GM18519 (cell line): ENCODE data around the gene ZNF280D.
"Not testable (repeated sequence)": the region's sequence is repeated elsewhere in the genome, so short reads cannot be mapped to it uniquely, and the experiment has no call there.

ENCODE experiments used
- ATAC-seq: cut with Tn5 transposase; IDR thresholded peaks from one replicate; pipeline ENCODE4 v1.9.1; 2021; ENCODE audit warnings: mild to moderate bottlenecking, moderate library complexity; ENCODE audit not compliant: unreplicated experiment, low FRiP score

ZNF280D gene

GRCh38 chr15:56719021-56719612 lies 14.2 kb downstream of the ZNF280D start:
- no peak for ATAC-seq

DNA sequence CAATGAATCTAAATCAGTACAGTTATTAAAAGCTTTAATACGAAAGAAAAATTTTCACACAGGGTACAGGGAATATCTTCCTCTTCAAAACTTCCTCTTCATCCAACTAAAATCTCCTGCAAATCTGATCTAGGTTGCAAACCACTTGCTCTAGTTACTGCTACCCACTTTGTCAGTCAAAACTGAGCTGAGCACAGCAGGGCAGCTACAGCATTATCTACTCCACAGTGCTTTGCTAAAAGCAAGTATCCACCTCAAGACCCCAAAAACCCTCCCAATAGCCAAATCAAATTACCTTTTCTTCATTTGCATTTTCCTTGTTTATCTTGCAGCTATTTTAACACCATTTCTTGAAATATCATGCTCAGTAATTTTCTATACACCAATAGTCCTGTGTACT lies 14.7 kb downstream of the ZNF280D start:
- ATAC-seq: no peak

GRCh38 chr15:56716334-56716733 lies 17.0 kb downstream of the ZNF280D start:
- no peak for ATAC-seq

DNA sequence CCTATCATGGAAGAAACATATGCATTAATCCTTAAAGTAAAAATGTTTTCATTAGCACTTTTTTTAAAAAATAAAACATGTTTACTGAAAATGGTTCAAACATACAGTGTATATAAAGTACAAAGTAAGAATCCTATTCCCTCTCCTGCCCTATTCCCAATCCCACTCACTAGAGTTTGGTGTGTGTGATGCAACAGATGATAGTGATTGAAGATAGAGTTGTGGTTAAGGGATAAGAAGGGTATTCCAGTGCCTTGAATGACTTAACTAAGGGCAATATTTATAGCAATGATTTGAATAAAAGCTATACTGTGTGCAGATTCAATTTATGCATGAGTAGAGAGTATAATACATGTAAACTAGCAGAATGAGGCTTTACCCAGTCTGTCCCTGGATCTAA lies 18.1 kb downstream of the ZNF280D start:
- ATAC-seq: no peak

GRCh38 chr15:56709502-56709901 lies 23.8 kb downstream of the ZNF280D start:
- not testable (repeated sequence) for ATAC-seq

GRCh38 chr15:56699743-56700142 lies 33.6 kb downstream of the ZNF280D start:
- ATAC-seq: no peak

- ATAC-seq: no peak
Observed at GRCh38 chr15:56698270-56698669, 35.0 kb downstream of the ZNF280D start.

DNA sequence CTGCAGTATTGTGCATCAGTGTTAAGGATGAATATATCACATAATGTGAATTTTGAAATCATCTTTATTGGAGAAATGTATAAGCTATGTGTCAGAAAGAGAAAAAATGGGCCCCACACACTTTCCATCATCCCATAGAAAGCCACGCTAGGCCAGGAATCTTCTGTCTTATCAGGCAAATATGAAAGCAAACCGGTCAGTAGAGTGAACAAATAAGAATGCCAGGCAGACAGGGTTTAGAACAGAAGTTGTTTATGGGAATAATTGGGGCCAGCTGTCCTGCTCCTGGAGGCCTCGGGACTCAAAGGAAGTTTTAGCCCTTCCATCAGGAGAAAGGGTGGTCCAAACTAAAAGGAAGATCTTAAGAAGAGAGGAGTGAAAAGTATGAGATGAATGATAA lies 39.5 kb downstream of the ZNF280D start:
- ATAC-seq: no peak

DNA sequence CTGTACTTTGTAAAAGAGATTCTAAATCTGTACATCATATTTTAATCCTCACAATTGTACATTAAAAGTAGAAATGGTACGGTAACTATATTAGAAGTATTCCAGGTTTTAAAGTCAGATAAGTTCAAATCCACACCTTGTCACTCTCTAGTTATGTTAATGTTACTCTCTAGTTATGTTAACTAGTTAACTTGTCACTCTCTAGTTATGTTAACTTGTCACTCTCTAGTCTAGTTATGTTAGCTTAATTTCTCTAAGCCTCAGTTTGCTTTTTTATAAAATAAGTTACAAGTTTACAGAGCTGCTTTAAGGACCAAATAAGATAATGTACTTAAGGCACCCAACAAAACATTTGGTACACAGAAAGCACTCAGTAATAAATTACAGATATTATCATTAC lies 42.6 kb downstream of the ZNF280D start:
- no peak for ATAC-seq

DNA sequence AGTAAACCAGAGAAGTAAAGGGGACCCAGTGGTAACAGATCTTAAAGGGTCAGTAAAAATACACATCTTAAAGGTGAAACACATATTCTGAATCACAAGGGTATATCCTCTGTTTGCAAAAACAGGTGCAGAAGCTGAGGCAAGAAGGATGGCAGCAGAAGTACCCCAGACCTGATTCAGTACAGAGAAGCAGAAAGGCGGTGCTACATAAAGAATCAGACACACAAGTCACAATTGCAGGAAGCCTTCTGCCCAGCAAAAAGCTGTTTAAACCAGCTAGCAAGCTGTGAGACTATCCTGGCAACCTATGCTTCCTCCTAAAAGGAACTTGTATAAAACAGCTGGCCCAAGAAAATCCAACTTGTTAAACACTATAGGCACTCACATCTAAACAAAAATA lies 49.4 kb downstream of the ZNF280D start:
- ATAC-seq: no peak

DNA sequence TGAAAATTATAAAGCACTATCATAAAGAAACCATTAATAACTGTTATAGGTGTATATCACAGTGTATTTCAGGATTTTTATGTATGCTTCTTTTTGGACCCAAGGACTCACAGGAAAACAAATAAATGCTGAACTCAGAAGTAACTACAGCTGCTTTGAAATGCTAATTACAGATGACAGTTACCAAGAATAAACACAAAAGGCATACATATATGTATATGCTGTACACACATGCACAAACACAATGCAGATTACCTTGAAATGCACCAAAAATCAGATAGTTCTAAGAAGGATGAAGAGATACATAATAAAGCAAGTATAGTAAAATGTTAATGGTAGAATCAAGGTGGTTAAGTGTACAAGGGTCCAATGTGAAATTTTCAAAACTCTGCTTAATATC lies 52.2 kb downstream of the ZNF280D start:
- ATAC-seq: no peak

DNA sequence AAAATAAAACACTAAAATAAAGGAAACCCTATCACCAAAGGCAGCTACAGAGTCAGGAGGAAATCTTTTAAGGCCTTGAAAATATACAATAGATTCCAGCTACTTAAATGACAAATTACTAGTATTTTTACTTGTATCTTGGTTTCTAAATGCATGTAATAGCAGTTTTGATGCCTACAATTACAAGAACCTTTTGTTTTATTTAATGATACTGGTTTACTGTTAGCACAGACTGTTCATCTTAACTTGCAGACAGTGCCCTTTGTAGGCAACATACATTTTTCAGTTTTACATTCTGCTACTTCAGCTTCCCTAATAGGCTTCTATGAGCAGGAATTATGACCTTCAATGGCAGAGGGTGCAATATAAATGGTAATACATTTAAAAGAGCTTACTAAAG lies 54.1 kb downstream of the ZNF280D start:
- ATAC-seq: no peak

DNA sequence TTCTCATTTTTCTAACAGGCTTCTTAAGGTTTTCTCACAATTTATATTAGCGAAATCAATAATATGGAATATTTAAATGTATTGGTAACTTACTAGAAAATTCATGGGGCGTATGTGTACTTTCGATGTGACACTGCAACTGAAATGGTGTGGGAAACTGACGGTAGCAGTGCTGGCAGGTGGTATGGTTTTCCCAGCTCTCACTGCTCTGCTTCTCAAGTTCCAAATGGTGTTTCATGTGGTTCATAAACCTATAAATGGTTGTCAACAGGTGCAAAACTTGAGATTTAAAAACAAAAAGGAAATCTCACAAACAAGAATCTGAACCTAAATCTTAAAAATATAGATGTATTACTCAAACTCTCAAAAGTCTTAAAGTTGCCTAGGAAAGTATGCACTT lies 54.7 kb downstream of the ZNF280D start:
- no peak for ATAC-seq

GRCh38 chr15:56677271-56677670 lies 56.0 kb downstream of the ZNF280D start:
- ATAC-seq: no peak

- ATAC-seq: no peak
Observed at GRCh38 chr15:56675930-56676329, 57.4 kb downstream of the ZNF280D start.

DNA sequence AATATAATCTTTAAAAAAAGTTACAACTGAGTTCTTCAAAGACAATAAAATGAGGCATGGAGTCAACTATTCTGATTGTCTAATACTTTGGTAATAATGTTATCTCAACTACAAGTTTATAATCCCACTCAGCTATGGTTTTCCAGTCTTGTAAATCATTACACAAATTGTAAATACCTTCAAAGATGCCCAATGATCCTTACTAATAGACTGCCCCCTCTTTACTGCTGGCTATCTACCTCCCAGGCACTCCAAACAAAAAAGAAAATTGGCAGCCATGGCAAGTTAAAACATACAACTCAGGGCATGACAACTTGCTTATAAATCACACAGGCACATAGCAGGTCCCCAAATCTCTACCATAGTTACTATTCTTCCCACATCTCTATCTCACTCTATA lies 58.5 kb downstream of the ZNF280D start:
- no peak for ATAC-seq

DNA sequence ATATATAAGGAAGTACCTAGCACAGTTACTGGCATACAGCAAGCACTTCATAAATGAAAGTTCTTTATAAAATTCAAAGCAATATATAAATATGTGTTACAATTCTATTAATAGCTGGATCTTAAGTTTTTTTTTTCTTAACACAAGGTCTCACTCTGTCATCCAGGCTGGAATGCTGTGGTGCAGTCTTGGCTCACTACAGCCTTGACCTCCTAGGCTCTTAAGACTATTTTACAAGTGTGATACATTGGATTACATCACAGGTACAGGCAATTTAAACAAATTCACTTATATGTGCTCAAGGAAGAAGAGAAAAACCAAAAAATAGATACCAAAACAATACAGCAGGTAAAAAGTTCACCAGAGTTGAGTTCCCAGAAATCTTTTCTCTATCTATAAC lies 60.6 kb downstream of the ZNF280D start:
- no peak for ATAC-seq

DNA sequence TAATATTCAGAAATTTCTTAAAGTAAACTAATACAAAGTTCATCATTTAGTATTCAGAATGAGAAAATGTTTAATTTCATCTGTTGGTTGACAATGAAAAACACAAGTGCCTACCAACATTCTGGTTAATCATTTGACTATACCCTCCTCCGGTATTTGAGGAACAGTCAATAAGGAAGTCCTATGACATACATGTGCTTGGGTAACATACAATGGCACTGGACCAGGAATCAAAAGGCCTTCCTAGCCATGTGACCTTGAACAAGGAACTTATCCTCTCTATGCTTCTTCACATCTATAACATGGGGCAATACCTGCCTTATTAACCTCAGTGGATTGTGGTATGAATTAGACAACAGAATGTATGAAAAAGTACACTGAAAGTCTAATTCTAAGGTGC lies 65.8 kb downstream of the ZNF280D start:
- no peak for ATAC-seq

- no peak for ATAC-seq
Observed at GRCh38 chr15:56660943-56661342, 72.4 kb downstream of the ZNF280D start.

- ATAC-seq: no peak
Observed at GRCh38 chr15:56659197-56659596, 74.1 kb downstream of the ZNF280D start.

DNA sequence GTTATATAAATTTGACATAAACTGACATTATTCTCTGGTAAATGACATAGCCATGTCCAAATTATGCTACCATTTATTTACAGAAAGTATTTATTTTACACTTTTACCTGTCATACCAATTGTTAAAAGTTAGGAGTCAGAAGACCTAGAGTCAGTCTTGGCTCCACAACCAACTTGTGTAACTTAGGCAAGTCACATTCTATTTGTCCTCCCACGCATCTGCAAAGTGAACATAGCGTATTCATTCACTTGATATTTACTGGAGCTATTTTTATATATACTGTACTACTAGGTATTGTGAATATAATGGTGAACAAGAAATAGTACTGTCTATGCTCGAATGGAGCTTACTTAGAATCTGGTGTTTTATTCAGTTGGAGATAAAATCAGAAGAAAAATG lies 78.7 kb downstream of the ZNF280D start:
- ATAC-seq: no peak

DNA sequence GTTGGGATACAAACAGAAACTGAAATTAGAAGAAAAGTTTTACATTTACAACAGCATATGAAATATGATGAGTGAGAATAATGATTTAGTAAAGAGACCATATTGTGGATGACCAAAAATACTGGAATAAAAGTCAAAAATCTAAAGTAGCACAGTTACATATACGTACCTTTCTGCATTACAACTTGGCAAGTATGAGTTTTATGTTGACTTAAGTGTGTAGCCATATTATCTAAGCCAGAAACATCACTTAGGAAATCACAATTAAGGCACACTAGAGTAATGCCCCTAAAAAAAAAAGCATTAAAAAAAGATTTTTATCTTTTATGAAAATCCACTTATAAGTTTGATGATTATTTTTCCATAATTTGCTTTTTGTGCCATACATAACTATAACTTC lies 79.1 kb downstream of the ZNF280D start:
- no peak for ATAC-seq

DNA sequence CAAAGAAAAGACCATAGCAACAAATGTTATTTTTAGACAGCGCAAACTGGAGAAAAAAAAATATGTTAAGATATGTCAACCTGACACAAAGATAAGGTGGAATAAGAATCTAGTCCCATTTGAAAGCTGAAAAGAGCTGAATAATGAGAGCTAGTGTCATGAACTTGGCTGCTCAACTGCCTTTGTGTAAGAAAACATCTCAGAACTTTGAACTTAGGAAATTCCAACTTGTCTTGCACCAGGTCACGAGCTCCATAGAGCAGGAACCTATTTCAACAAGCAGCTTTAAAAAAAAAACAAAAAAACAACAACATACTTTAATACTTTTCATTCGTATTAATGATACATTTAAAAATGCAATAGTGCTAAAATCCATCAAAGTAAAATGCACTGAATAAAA lies 79.5 kb downstream of the ZNF280D start:
- no peak for ATAC-seq
